NOMO-1 (cell line): ENCODE data around the gene PPM1E.
"Not testable (repeated sequence)": the region's sequence is repeated elsewhere in the genome, so short reads cannot be mapped to it uniquely, and the experiment has no call there.

Experiments
- DNase-seq, 2 experiments: peaks; one replicate each; lab custom pipeline; 2025; ENCODE audit not compliant: unreplicated experiment in 2 of 2; lab: John Stamatoyannopoulos, UW

PPM1E gene

DNA sequence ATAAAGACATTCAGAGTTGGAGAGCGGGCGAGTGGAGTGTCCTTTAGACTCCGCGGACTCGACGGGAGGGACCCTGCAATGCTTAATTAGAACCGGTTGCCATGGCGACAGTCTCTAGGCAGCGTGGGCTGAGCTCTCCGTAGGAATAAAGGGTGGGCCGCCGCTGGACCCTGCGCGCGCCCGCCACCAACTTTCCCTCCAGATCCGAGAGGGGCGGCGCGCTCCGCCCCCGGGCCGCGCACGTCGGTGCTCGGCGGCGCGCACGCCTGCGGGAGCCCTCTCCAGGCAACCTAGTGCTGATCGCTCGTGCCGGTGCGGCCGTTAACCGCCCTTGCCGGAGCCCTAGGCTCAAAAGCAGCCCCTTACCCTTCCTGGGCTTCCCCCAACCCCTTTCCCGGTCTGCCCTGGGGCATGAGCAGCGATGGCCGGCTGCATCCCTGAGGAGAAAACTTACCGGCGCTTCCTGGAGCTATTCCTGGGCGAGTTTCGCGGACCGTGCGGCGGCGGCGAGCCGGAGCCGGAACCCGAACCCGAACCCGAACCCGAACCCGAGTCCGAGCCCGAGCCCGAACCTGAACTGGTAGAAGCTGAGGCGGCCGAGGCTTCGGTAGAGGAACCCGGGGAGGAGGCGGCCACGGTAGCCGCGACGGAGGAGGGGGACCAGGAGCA, at the start of gene PPM1E:
PPM1E (plus strand) TSS at position 278 of the 669 bp plus-strand sequence.
- DNase-seq, result peak; percentile 53 to 54

DNA sequence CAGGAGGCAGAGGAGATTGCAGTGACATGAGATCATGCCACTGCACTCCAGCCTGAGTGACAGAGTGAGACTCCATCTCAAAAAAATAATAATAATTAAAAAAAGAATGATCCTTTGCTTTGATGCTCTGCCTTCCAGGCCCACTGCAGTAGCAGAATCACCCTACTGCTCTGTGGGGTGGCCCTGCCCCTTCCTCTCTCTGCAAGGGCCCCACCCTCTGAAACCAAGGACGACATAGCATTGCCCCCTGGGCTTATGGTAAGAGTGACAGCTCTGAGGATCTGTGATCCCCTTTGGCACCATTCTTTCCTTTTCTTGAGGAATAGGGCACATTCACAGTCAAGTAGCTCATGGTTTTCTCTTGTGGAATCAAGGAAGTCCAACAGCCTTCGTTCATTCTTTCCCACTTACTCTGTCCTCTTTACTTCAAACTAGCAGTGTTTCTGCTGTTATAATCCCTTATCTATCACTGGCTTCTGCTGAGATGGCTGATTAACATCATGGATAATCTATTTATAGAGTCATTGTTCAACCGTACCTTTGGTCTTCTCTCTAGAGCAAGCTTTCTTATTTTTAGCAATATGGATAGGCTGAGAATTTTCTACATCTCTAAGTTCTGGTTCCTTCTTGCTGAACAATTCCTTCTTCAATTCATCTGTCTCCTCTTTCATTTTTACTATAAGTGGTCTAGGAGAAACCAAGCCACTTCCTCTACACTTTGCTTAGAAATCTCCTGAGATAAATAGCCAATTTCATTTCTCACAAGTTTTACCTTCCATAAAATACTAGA, 49.1 kb upstream of the PPM1E start:
- no peak for DNase-seq

DNA sequence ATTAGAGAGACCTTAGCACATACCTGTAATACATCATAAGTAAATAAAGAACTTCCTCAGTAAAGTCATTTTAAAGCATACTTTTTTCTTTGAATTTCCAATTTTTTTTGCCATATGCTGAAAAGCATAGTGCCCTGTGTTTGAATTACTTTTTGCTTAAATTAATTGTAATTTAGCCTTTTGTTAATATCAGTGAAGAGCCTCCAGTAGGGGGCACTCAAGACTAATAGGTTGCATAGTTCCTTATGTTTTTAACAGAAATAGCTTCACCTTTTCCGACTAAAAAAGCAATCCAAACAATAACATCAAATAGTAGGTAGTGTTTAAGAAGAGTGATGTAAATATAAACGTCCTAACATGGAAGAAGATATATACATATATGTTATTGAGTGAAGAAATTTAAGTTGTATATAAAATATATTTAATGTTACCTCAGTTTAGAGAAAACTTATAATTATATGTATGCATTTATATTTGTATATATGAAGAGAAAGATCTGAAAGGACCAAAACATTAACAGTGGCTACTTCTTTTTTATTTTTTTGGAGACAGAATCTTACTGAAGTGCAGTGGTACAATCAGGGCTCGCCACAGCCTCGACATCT, 44.6 kb upstream of the PPM1E start:
- peak in 1 of 2 experiments; percentile 43 for DNase-seq

DNA sequence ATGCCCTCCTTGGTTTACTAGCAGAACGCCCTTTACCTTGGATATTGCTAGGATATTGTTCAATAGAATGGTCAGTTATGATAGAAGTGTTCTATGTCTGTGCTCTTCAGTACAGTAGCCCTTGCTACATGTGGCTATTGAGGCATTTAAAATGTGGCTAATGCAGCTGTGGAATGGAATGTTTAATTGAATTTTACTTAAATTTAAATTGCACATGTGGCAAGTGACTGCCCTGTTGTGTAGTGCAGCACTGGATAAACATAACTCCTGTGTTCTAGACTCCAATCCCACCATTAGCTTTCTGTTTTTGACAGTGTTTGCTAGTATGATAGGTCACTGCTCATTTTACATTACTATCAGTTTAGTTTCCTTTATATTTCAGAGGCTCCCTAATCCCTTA, 33.4 kb upstream of the PPM1E start:
- no peak for DNase-seq

DNA sequence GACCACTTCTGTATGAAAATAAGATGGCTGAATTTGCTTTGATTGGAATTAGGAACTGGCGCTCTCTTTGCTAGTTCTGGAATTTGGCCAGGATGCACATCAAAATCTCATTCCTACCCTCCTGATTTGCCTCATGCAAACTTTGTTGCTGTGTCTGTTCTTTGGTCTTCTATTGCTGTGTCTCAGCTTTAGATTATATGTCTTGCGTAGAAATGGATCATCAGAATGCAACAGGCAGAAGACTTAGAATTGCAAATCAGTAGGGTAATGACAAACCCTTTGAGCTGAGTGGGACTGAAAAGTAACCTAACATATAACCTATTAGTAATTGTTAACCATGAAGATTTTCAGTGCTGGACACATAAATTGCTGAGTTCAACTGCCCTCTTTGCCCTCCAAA, 33.0 kb upstream of the PPM1E start:
- DNase-seq, result no peak

DNA sequence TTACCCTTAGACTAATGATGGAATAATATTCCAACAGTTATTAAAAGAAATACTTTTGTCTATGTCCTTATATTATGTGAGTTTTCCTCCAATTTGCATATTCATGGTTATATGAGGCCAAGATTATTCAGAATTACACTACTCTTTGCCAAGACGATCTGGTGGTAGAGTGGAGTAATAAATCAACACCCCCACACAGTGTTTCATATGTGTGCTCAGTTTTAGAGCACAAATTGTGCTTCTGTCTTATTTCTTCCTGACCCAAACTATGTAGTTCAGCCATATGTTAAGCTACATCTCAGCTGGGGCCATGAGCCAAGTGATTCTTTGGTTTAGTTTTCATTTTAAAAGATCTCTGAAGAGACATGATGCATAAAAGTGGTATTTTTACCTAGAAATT, 26.9 kb upstream of the PPM1E start:
- DNase-seq, result no peak

DNA sequence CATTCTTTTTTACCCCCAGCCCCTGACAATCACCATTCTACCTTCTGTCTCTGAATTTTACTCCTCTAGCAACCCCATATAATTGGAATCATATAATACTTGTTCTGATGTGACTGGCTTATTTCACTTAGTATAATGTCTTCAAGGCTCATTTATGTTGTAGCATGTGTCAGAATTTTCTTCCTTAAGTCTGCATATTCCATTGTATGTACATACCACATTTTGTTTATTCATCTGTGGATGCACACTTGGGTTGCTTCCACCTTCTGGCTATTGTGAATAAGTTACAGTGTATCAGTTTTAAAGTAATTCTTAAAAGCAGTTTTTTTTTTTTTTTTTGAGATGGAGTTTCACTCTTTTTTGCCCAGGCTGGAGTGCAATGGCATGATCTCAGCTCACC, 24.7 kb upstream of the PPM1E start:
- no peak for DNase-seq

DNA sequence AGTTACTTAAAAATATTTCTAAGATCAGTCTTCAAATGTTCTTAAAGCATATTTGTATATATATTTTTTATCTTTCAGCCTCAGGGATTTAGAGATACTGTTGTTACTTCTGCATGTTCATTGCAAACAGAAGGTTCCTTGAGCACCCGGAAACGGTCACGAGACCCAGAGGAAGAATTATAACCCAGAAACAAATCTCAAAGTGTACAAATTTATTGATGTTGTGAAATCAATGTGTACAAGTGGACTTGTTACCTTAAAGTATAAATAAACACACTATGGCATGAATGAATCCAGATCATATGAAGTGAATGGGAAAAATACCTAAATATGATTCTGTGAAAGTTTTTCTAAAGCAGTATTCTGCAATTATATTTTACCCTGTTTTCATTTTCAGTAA, 21.6 kb upstream of the PPM1E start:
- DNase-seq, result no peak

DNA sequence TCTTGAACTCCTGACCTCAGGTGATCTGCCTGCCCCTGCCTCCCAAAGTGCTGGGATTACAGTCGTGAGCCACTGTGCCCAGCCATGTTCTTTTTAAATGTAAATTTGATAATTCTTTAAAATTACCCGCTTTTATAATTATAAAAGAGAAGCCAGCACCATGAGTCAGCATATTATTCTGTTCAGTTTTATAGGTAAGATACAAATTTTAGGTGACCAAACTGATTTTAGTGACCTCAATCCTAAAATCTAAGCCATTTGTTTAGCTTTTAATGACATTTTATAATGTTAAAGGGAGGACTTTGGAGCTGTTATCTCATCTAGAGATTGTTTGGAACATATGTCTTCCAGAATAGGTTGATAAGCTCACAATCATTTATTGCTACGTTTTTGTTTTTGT, 20.8 kb upstream of the PPM1E start:
- DNase-seq, result no peak

DNA sequence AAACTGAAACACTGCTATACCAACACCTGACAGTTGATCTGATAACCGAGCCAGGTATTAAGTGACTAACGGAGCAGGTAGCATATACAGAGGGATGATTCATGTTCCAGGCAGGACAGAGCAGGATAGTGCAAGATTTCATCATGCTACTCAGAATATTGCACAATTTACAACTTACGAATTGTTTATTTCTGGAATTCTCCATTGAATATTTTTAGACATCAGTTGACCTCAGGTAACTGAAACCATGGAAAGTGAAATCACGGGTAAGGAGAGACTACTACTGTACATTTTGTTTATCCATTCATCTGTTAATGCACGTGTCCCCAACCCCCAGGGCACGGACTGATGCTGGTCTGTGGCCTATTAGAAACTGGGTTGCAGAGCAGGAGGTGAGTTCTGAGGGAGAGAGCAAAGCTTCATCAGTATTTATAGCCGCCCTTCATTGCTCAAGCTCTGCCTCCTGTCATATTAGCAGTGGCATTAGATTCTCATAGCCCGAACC, 14.5 kb upstream of the PPM1E start:
- DNase-seq, result no peak

DNA sequence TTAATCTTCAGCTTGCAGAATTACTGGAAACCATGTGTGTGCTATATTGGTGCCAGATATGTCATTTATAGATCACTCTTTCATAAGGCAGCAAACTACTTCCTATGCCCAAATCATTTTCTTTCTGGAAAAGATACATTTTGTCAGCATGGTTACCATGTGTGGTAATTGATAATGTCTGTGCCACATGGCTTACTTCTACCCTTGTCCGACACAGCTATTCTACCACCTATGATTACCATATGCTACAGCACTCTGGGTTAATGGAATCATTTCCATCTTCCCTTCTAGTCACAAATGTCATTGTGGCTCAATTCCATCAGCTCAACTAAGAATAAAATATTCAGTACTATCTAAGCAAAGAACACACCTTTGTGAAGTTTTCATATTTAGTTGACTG, 8.0 kb upstream of the PPM1E start:
- no peak for DNase-seq

DNA sequence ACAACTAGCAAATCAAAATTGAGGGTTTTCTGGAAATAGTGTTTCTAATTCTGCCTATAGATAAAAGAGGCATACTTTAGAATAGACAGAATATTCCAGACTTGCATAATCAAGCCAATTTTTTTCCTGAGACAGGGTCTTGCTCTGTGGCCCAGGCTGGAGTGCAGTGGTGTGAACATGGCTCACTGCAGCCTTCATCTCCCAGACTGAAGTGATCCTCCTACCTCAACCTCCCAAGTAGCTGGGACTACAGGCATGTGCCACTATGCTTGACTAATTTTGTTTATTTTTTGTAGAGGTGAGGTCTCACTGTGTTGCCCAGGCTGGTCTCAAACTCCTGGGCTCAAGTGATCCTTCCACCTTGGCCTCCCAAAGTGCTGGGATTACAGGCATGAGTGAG, 6.0 kb upstream of the PPM1E start:
- not testable (repeated sequence) for DNase-seq

DNA sequence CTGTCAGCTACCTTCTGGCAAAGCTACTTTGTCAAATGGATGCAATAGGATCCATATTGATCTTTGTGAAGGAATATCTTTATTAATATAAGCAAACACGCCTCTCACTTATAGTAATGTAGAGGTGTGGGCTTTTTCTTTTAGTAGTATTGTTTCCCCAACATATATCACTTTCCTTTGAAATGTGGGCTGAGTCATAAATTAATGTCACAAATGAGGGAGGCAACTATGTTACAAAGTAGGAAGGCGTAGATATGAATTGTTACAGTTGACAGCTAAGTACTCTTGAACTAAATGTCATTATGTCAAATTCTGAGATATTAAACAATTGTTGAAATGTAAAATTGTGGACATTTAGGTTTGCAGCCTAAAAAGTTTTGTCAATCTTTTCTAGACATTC, 2.6 kb upstream of the PPM1E start:
- DNase-seq, result no peak

DNA sequence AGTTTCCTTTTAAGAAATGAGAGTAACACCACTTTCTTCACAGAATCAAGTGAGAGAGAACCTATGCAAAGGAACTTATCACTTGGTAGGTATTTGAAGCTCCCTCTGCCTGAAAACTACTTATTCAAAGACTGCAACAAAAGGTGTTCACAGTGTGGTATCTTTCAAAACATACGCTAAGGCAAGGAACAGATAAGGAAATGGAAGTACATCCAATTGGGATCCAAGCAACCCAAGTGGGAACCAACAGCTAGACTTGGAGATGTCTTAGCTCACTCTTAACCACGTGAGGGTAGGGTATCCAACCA, 431 bp upstream of the PPM1E start:
- DNase-seq, result no peak

DNA sequence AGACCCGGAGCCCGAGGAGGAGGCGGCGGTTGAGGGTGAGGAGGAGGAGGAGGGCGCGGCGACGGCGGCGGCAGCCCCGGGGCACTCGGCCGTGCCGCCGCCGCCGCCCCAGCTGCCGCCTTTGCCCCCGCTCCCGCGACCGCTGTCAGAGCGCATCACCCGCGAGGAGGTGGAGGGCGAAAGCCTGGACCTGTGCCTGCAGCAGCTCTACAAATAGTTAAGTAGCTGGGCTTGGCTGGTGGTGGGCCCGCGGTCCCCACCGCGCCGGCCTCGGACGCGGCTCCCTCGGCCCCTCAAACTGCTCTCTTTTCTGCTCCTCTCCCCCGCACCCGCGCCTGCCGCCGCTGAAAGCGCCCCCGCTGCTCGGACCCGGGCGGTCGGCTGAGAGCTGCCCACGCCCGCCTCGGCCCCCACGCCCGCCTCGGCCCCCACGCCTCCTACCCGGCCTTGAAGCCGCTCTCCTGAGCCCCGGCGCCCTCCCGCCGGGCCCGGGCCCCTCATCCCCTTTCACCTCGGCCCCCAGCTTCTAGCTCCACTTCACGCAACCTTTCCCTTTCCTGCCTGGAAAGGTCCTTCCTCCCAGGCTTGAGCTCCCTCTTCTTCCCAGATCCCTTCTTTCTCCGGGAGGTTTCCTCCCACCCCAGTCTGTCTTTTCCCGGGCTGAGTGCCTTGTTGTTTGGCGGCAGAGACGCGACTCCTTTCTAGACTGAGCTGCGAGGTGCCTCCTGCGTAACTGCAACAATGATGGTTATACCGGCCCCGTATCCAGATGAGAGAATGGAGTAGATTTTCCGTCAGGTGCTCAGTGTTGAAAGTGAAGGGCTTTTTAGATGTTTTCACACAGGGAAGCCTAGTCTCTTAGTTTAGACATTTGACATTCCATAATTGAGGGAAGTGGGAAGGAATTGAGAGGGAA, 850 bp downstream of the PPM1E start:
- DNase-seq, result no peak

DNA sequence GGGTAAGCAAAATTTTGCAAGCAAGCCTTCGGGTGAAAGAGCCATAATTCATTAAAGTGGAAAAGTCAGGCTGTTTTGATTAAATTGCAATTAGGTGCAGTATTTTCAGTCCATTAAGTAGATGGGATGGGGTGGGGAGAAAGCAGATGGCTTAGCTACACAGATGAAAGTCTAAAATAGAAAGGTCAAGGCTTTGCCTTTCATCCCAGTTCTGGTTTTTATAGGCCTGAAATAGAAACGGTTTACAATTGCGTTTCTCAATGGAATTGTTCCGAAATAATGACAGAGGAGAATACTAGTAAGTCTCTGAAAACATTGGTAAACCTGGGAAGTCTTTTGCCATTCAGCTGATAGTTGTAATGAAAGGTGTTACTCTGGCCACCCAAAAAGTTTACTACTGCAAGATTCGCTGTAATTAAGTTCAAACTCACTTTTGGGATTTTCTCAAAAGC, 1.5 kb downstream of the PPM1E start:
- no peak for DNase-seq

DNA sequence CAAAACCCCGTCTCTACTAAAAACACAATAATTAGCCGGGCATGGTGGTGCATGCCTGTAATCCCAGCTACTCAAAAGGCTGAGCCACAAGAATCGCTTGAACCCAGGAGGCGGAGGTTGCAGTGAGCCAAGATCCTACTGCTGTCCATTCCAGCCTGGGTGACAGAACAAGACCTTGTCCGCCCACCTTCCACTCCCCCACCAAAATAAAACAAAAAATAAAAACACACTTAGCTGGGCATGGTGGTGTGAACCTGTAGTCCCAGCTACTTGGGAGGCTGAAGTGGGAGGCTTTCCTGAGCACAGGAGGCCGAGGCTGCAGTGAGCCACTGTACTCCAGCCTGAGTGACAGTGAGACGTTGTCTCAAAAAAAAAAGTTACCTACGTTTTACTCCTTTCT, 3.2 kb downstream of the PPM1E start:
- DNase-seq, result no peak

DNA sequence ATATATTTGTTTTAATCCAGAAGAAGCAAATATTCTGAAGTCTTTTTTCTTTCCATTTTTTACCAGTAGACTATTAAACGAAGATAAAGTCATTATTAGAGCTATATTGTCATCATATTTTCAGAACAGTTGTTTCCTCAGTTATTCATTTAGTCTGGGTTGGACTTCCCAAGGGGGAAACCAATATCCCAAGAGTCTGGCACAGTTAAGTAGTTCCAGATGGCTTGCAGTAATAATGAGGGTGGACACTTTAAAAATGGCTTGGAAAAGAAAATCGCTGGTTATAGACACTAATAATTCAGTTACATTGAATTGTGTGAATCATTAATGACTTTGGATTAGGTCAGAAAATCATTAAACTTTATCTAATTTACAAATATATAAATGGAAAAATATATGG, 3.9 kb downstream of the PPM1E start:
- no peak for DNase-seq

DNA sequence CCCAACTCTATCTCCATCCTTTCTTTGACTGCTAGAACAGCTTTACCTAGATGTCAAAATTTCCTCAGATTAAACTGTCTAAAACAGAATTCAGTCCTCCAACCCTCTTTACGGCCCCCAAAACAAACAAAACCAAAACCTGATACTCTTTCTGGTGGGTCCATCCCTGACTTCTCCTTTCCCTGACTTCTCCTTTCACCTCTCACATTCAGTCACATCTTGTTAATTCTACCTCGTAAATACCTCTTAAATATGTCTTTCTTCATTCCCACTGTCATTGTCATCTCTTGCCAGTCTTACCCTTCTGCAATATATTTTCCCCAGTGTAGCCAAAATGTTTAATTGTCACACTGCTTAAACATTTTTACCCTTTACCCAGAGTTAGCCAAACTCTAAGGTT, 4.6 kb downstream of the PPM1E start:
- peak; percentile 1 to 24 for DNase-seq

DNA sequence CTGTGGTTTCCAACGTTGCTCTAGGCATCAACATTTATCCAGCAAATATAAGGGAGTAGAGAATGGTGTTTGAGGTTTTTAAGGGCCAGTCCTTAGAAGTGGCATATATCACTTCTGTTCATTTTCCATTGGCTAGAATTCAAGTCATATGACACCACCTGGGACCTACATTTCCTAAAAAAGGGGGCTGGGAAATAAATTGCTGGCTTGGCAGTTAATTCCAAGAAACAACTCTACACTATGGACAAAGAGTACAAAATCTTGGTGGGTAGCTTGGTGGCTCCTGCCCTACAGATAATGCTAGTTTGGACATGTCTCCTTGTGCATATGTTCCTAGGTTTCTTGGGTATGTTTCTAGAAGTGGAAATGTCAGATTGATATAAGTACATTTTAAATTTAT, 7.6 kb downstream of the PPM1E start:
- DNase-seq, result no peak

DNA sequence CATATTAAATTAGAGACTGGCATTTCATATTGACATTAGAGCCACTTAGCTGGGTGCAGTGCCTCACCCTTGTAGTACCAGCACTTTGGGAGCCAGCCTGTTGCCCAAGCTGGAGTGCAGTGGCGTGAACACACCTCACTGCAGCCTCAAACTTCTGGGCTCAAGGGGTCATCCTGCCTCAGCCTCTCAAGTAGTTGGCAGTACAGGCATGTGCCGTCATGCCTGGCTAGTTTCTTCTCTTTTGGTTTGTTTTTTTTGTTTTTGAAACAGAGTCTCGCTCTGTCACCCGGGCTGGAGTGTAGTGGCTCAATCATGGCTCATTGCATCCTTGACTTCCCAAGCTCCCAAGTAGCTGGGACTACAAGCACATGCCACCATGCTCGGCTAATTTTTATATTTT, 8.7 kb downstream of the PPM1E start:
- no peak for DNase-seq
